GM19035 (cell line): ENCODE measurements around the gene SLC13A1.
"Not testable (repeated sequence)": the region's sequence is repeated elsewhere in the genome, so short reads cannot be mapped to it uniquely, and the experiment has no call there.

Source experiments
- ATAC-seq: cut with Tn5 transposase; IDR thresholded peaks from one replicate; pipeline ENCODE4 v1.9.1; 2021; ENCODE audit not compliant: unreplicated experiment

The SLC13A1 gene

DNA sequence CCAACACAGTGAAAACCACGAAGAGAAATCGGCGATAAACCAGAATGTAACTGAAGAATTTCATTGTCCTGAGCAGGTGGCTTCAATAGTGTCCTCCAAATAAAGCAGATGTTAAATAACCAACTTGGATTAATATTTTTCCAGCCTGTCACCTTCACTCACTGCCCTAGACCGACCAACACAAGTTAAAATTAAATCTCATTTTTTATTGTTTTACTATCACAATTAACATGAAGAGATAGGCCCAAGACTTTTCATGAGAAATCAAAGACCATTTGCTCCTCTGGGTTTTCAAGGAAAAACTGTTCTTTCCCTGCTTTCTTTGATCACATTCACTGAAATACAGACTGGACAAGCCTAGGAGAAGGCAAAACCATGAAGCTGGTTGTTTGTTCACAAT lies at the start of gene SLC13A1:
Gene SLC13A1, minus strand, starts transcription at position 87 of the 400 bp plus-strand sequence. Its CDS starts 23 bp downstream, at position 64.
- no peak for ATAC-seq

- ATAC-seq: no peak
Measured at GRCh38 chr7:123244768-123245167, 45.0 kb upstream of the SLC13A1 start.

DNA sequence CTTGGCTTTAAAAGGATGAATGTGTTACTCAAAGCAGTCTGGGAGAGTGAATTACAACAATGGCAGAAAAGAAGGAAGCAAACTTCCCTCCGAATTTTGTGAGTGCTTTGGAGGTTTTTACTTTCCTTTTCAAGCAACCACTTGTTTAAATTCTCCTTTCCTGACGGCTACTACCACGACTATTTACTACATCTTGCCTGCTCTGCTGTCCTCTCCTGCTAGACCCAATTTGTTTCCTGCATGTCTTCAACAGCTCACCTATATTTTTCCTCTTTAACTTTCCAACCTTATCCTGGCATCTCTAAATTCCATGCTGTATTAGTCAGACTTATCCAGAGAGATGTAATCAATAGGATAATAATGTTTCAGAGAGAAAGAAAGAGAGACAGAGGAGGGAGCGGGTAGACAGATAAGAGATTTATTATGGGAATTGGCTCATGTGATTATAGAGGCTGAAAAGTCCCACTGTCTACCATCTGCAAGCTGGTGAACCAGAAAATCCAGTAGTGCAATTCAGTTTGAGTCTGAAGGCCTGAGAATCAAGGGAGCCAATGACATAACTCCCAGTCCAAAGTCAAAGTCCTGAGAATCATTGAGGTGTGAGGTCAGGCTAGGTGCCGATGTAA lies 42.8 kb upstream of the SLC13A1 start:
- ATAC-seq: no peak

- no peak for ATAC-seq
Measured at GRCh38 chr7:123241809-123242208, 42.0 kb upstream of the SLC13A1 start.

GRCh38 chr7:123231021-123232000 lies 31.5 kb upstream of the SLC13A1 start:
- ATAC-seq: no peak

DNA sequence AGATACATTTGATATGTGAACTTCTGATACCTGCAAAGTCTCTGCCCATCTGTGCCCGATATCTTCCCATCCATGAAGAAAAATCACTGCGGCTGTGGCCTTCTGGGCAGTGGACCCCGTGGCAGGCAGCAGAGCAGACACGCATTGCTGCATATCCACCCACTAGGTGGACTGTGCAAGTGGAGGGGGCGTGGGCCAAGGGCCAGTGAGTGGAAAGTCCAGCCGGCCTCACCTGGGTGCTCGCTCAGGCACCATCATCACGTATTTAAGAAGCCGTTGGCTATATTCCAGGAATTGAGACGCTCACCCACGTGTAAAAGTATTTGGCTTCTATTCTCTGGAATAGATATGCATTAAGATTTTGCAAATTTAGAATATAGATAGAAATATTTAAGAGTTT lies 30.8 kb upstream of the SLC13A1 start:
- no peak for ATAC-seq

GRCh38 chr7:123230147-123230546 lies 30.4 kb upstream of the SLC13A1 start:
- no peak for ATAC-seq

DNA sequence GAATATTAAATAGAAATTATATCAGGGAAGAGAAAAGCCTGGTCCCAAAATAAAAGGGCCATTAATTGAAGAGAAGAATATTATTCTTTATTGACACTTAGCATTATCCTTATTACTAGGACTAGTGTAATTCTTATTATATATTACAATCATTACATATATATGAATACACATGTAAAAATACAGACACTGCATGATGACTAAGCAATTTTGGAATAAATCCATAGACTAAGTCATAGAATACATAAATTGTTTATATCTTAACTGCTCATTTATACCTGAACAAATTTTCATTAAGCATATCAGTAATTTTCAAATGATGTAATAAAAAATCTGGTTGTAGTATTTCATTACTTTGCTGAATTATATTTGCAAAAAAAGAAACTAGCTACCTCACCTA lies 29.7 kb upstream of the SLC13A1 start:
- ATAC-seq: no peak

- not testable (repeated sequence) for ATAC-seq
Measured at GRCh38 chr7:123227666-123228065, 27.9 kb upstream of the SLC13A1 start.

DNA sequence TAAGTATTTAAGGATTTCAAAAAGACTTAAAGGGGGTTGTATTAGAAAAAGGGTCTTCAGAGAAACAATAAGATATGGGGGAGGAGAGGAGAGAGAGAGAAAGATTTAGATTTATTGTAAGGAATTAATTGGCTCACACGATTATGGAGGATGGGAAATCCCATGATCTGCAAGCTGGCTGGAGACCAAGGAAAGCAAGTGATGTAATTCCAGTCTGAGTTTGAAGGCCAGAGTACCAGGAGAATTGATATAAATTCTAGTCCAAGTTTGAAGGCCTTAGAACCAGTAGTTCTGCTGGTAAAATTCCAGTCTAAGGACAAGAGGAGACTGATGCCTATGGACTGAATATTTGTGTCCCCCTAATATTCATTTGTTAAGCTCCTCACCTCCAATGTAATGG lies 20.6 kb upstream of the SLC13A1 start:
- no peak for ATAC-seq

DNA sequence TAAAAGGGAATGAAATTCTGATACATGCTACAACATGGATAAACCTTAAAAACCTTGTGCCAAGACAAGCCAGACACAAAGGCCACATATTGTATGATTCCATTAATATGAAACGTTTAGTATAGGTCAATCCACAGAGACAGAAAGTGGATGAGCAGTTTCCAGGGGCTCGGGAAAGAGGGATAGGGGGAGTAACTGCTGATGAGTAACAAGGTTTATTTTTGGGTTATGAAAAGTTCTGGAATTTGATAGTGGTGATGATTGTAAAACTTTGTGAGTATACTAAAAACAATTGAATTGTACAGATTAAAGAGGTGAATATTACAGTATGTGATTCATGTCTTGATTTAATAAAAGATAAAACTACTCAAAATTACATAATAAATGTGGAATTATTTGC lies 19.1 kb upstream of the SLC13A1 start:
- no peak for ATAC-seq

DNA sequence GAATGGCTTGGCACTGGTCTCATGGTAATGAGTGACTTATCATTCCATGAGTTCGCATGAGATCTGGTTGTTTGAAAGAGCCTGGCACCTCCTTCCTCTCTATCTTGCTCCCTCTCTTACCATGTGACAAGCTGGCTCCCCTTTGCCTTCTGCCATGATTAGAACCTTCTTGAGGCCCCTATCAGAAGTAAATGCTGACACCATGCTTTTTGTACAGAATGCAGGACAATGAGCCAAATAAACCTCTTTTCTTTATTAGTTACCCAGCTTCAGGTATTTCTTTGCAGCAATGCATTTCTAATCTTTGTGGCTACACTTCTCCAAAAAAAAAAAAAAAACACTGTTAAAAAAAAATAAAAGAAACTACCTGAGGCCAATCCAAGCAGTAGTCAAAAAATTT lies 17.1 kb upstream of the SLC13A1 start:
- ATAC-seq: no peak

- ATAC-seq: no peak
Measured at GRCh38 chr7:123215350-123215749, 15.6 kb upstream of the SLC13A1 start.

DNA sequence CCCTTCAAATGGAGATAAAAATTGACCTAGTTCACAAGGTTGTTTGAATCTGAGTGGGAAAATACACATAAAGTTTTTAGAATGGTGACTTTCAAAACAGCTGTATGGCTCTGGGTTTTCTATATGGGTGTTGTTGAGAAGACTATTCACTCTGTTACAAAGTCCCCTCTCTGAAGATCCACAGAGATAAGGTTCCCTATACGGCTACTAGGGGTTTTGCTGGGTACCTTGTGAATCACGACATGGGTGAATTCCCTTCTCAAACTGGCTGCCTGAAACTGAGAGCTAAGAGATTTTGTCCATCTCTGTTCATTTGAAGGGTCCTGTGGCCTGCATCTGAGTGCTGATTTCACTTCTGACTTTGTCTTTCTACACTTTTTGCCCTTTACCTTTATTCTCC lies 11.8 kb upstream of the SLC13A1 start:
- no peak for ATAC-seq

GRCh38 chr7:123210986-123211385 lies 11.2 kb upstream of the SLC13A1 start:
- no peak for ATAC-seq

- ATAC-seq: no peak
Measured at GRCh38 chr7:123209786-123210185, 10.0 kb upstream of the SLC13A1 start.

- ATAC-seq: no peak
Measured at GRCh38 chr7:123208793-123209192, 9.0 kb upstream of the SLC13A1 start.

GRCh38 chr7:123204206-123204835 lies 4.6 kb upstream of the SLC13A1 start:
- no peak for ATAC-seq

DNA sequence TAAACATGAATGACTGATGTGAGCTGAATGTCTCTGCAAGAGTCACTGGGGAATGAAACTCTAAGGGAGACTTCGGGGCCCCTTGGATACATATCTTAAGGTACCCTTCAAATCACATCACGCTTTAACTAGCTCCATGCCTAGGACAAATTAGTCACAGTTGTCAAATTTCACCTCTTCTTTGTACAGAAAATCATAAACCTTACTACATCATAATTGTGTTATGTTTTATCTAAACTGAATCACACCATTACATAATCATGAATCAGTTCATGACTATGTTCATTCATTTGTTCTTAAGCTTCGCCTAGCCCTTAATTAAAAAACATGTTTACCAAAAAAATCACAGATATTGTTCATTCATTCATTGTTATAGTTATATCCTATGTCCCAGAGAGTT lies 2.1 kb upstream of the SLC13A1 start:
- ATAC-seq: no peak

GRCh38 chr7:123198668-123199652 lies 809 bp downstream of the SLC13A1 start:
- ATAC-seq: no peak

DNA sequence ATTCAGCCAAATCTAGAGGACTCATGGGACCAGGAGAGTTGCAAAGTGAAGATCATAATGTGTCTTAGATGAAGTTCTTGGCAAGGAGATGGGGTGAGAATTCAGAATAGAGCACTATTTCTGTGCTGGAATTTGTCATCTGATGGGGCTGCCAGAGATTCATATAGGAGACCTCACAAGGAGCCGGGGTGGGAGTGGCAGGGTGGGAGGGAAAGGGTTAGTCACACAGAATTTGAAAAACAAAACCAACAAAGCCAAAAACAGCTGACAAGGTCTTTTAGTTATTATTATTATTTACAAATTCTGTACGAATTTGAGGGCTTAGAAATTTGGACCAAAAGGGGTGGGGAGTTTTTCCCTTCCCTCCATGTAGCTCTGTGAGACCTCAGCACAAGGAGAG lies 1.7 kb downstream of the SLC13A1 start:
- no peak for ATAC-seq
